ENCODE data around the gene TCP11L1. TPM values are rescaled to one million over a fixed set of nuclear protein-coding genes. Genes with fewer than 3 reads are reported as not detected.

The TCP11L1 gene
- total and polyA plus RNA-seq, 9 of the 15 experiments (the other 6 are each of a cell fraction or from before 2014, with no cell fraction given): 1.6 to 15.3 (median 5.4) TPM

DNA sequence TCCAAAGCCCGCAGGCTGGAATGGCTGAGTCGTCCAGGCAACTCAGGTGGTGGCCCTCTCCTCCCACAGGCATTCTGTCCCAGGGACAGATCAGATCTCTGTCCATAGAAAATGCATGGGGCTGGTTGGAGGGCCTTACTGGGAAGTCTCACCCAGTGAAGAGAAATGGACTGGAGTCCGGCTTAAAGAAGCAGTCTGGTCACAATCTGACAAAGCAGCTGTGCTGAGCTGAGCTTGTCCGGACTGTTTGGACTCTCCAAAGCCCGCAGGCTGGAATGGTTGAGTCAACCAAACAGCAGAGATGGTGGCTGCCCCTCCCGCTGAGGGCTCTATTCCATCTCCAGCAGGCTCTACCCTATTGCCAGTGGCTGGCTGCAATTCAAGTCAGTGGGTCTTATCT, 38.1 kb upstream of the TCP11L1 start:
- no peaks in the 10 kb centered on the region for H3K9me1 ChIP-seq (ENCODE audit: control insufficient read depth, insufficient read depth, low read length)
- H3K27me3 ChIP-seq (ENCODE audit: control insufficient read depth in 2 of 2, insufficient read depth in 2 of 2, low read length in 2 of 2): peaks cover 4 to 9% of the 10 kb centered on the region in 2 experiments; a peak in 2 of 5 replicates
- no peaks in the 10 kb centered on the region for H3K4me1 ChIP-seq (replicated peaks in 1 of 2; ENCODE audit: control insufficient read depth in 2 of 2, insufficient read depth in 2 of 2, low read length in 2 of 2)
- no TSS peak for BruUV-seq (replicated peaks)
- no peak overlapping the region for H3K4me3 ChIP-seq
- POLR2A ChIA-PET: interaction anchor here (0.6 kb wide), 2 partner anchors 22 to 47 kb away, joined by 3 read pairs; no protein-coding TSS in a partner anchor
- no peaks in the 10 kb centered on the region for H3K79me2 ChIP-seq (ENCODE audit: control insufficient read depth, insufficient read depth, low read length)
- no peak overlapping the region for H2AFZ ChIP-seq (ENCODE audit: low read depth, low read length)
- WGBS (ENCODE audit: insufficient coverage, low coverage, missing lambda C conversion rate): 11% methylated on average over 6 of the region's 6 CpGs
- no peaks in the 10 kb centered on the region for H3K9me3 ChIP-seq (replicated peaks; ENCODE audit: control insufficient read depth, insufficient read depth, low read depth, low read length)
- in situ Hi-C loops (cut with MboI) (no loop called here), intact Hi-C loops (cut with micrococcal nuclease) (no loop called here)
- H3K4me2 ChIP-seq (ENCODE audit: insufficient read depth, low read length): no peak overlapping the region
- no peaks in the 10 kb centered on the region for H3K36me3 ChIP-seq (ENCODE audit: control insufficient read depth, insufficient read depth, low read length)
- FAIRE-seq: no peak
- no peaks in the 10 kb centered on the region for H4K20me1 ChIP-seq (replicated peaks; ENCODE audit: control insufficient read depth, insufficient read depth, low read length)
- CTCF ChIA-PET (ENCODE audit: low intra/inter-chr PET ratio): no interaction called here
- ATAC-seq: peak; percentile 43
- H3K27ac ChIP-seq (ENCODE audit: extremely low read depth, low read depth, low read length): no peak overlapping the region
- no peak overlapping the region for H3K9ac ChIP-seq (ENCODE audit: insufficient read depth in 1 of 2, low read depth in 2 of 2, low read length in 2 of 2)
- no peak for DNase-seq (ENCODE audit: extremely low read depth in 1 of 4, low spot score in 3 of 4)
- TF ChIP-seq, protein P1, sequence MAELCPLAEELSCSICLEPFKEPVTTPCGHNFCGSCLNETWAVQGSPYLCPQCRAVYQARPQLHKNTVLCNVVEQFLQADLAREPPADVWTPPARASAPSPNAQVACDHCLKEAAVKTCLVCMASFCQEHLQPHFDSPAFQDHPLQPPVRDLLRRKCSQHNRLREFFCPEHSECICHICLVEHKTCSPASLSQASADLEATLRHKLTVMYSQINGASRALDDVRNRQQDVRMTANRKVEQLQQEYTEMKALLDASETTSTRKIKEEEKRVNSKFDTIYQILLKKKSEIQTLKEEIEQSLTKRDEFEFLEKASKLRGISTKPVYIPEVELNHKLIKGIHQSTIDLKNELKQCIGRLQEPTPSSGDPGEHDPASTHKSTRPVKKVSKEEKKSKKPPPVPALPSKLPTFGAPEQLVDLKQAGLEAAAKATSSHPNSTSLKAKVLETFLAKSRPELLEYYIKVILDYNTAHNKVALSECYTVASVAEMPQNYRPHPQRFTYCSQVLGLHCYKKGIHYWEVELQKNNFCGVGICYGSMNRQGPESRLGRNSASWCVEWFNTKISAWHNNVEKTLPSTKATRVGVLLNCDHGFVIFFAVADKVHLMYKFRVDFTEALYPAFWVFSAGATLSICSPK (IDR thresholded peaks at IDR 0.05; ENCODE audit: borderline replicate concordance): no peak
- TF ChIP-seq, protein P2, sequence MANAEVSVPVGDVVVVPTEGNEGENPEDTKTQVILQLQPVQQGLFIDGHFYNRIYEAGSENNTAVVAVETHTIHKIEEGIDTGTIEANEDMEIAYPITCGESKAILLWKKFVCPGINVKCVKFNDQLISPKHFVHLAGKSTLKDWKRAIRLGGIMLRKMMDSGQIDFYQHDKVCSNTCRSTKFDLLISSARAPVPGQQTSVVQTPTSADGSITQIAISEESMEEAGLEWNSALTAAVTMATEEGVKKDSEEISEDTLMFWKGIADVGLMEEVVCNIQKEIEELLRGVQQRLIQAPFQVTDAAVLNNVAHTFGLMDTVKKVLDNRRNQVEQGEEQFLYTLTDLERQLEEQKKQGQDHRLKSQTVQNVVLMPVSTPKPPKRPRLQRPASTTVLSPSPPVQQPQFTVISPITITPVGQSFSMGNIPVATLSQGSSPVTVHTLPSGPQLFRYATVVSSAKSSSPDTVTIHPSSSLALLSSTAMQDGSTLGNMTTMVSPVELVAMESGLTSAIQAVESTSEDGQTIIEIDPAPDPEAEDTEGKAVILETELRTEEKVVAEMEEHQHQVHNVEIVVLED (CRISPR knock-in tag; IDR thresholded peaks at IDR 0.05): no peak
- TF ChIP-seq, protein P3, sequence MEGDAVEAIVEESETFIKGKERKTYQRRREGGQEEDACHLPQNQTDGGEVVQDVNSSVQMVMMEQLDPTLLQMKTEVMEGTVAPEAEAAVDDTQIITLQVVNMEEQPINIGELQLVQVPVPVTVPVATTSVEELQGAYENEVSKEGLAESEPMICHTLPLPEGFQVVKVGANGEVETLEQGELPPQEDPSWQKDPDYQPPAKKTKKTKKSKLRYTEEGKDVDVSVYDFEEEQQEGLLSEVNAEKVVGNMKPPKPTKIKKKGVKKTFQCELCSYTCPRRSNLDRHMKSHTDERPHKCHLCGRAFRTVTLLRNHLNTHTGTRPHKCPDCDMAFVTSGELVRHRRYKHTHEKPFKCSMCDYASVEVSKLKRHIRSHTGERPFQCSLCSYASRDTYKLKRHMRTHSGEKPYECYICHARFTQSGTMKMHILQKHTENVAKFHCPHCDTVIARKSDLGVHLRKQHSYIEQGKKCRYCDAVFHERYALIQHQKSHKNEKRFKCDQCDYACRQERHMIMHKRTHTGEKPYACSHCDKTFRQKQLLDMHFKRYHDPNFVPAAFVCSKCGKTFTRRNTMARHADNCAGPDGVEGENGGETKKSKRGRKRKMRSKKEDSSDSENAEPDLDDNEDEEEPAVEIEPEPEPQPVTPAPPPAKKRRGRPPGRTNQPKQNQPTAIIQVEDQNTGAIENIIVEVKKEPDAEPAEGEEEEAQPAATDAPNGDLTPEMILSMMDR (IDR thresholded peaks at IDR 0.05 in 2 of 3, conservative IDR thresholded peaks at IDR 0.05 in 1 of 3; ENCODE audit: insufficient read depth in 2 of 3, low read depth in 1 of 3, low read length in 3 of 3): no peak
- TF ChIP-seq MECOM (CRISPR knock-in tag; IDR thresholded peaks at IDR 0.05): no peak
- no peak for TF ChIP-seq KDM5B (IDR thresholded peaks at IDR 0.05; ENCODE audit: insufficient replicate concordance, low read depth, low read length)
- TF ChIP-seq RBM17 (IDR thresholded peaks at IDR 0.05; ENCODE audit: borderline replicate concordance, low read depth, low read length): no peak
- TF ChIP-seq, protein P4, sequence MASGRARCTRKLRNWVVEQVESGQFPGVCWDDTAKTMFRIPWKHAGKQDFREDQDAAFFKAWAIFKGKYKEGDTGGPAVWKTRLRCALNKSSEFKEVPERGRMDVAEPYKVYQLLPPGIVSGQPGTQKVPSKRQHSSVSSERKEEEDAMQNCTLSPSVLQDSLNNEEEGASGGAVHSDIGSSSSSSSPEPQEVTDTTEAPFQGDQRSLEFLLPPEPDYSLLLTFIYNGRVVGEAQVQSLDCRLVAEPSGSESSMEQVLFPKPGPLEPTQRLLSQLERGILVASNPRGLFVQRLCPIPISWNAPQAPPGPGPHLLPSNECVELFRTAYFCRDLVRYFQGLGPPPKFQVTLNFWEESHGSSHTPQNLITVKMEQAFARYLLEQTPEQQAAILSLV (tag; IDR thresholded peaks at IDR 0.05): no peak
- no peak for TF ChIP-seq TAF1 (IDR thresholded peaks at IDR 0.05; ENCODE audit: control insufficient read depth, extremely low read depth, insufficient read depth, low read length, severe bottlenecking)
- TF ChIP-seq CSDE1 (IDR thresholded peaks at IDR 0.05): no peak
- TF ChIP-seq, protein P5, sequence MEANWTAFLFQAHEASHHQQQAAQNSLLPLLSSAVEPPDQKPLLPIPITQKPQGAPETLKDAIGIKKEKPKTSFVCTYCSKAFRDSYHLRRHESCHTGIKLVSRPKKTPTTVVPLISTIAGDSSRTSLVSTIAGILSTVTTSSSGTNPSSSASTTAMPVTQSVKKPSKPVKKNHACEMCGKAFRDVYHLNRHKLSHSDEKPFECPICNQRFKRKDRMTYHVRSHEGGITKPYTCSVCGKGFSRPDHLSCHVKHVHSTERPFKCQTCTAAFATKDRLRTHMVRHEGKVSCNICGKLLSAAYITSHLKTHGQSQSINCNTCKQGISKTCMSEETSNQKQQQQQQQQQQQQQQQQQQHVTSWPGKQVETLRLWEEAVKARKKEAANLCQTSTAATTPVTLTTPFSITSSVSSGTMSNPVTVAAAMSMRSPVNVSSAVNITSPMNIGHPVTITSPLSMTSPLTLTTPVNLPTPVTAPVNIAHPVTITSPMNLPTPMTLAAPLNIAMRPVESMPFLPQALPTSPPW (CRISPR knock-in tag; IDR thresholded peaks at IDR 0.05): no peak
- TF ChIP-seq MAFG (tag; conservative IDR thresholded peaks at IDR 0.05): no peak
